Measurements from ENCODE around the gene EEF1G.
"Not testable (repeated sequence)": the region's sequence is repeated elsewhere in the genome, so short reads cannot be mapped to it uniquely, and the experiment has no call there.

EEF1G gene

GRCh38 chr11:62578541-62578940 is 4.8 kb upstream of the EEF1G start:
- no peak for DNase-seq (ENCODE audit: low read depth, low spot score)

DNA sequence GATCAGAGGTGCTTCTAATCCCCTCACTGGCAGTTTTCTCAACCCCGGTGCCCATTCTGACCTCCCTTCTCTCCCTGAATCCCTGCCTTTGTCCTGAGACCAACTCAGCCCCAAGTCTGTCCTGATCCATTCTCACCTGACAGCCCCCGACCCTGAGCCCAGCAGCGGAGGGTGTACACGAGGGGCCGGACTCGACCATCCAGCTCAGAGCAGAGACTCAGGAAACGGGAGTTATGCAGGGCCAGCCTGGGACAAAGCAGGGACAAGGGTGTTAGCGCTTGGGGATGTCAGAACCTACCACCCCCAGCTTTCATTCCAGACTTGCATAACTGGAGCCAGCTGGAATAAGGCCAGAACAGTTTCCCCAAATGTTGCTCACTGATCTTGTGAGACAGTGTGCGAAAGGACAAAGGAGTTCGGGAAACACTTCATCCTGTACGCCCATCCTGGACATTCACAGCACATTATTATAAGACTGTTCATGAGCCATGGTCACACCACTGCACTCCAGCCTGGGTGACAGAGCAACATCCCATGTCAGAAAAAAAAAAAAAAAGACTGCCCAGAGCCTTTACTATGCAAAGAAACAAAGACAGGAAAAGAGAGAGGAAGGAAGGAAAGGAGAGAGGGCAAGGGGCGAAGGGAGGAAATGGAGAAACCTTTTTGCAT is 3.5 kb upstream of the EEF1G start:
- DNase-seq (ENCODE audit: low read depth, low spot score): no peak

DNA sequence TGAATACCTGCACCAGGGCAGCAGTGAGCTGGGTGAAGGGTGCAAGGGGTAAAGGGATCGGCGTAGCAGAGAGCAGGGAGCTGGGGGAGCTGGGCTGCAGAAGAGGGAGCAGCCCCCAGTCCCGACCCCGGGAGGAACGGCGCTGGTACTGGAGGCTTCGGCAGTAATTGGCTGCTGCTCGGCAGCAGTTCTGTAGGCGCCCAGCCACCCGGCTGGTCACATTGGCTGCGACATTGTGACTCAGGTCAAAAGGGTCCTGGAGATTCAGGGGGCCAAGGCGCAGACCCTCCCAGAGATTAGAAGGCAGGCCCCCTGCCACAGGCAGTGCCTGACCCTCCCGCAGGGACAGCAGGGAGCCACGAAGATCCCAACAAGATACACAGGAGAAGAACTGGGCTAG is 2.1 kb upstream of the EEF1G start:
- DNase-seq (ENCODE audit: low read depth, low spot score): no peak

GRCh38 chr11:62575156-62575555 is 1.5 kb upstream of the EEF1G start:
- DNase-seq (ENCODE audit: low read depth, low spot score): no peak

- no peak for DNase-seq (ENCODE audit: low read depth, low spot score)
These were observed 826 bp upstream of the EEF1G start for GRCh38 chr11:62574363-62575071.

- DNase-seq (ENCODE audit: low read depth, low spot score): no peak
These were observed 592 bp downstream of the EEF1G start for GRCh38 chr11:62573006-62573591.

- DNase-seq (ENCODE audit: low read depth, low spot score): no peak
These were observed 1.3 kb downstream of the EEF1G start for GRCh38 chr11:62572431-62572830.

DNA sequence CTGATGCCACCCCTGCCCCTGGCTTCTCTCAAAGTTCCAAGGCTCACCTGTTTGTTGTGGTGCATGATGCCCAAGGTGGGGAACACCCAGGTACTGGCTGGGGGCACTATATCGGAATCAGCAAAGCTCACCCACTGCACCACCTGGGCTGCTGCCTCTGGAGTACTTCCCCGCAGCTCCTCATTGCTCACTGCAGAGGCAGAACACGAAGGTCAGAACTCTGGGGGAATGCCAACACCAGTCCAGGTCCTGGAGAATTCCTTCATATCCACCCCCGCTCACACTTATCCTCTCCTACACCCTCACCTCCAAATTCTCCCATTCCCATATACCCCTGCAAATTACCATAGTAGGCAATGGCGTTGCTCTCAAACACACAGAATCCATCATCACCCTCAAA is 2.2 kb downstream of the EEF1G start:
- DNase-seq (ENCODE audit: low read depth, low spot score): not testable (repeated sequence)

DNA sequence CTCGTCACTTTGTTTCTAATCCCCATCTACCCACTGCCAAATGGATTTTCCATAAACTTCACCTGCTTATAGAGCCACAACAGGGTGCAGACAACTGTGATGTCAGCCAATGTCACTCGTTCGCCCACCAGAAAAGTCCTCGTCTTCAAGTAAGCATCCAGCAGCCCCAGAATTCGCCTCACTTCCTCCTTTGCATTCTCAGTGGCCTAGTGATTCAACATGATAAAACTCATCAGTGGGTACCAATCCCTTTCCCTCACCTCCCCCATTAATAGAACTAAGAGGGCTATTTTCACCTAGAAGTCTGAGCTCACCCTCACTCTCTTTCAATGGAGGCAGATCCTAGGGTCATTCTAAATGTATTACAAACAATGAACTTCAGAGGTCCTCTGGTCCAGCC is 2.8 kb downstream of the EEF1G start:
- not testable (repeated sequence) for DNase-seq (ENCODE audit: low read depth, low spot score)

GRCh38 chr11:62569611-62570010 is 4.1 kb downstream of the EEF1G start:
- no peak for DNase-seq (ENCODE audit: low read depth, low spot score)

DNA sequence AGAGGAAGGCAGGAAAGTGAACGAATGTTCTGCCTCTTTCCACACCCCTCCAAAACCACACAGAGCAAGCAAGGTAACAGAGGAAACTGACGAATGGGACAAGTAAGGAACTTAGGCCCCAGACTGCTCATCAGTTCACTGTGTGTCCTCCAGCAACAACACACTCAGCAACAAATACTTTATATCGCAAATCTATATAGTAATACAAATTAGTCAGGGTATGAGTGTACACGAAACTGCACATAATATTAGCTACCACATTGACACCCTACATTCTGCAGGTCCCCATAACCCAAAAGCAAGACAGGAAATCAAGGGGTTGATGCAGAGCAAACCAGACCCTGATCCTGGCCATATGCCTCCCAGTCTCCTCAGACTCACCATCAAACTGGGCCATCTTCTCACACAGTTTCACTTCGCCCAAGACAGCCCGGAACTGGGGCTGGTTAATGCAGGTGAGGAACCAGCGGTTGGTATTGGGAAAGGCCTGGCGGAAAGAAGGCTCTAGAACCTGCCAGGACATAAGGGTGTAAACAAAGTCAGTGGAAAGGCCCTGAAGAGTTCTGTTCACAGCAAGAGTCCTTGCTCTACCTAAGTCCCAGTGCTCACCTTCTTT is 6.6 kb downstream of the EEF1G start:
- no peak for DNase-seq (ENCODE audit: low read depth, low spot score)

- no peak for DNase-seq (ENCODE audit: low read depth, low spot score)
These were observed 7.4 kb downstream of the EEF1G start for GRCh38 chr11:62566247-62566646.

- DNase-seq (ENCODE audit: low read depth, low spot score): no peak
These were observed 8.4 kb downstream of the EEF1G start for GRCh38 chr11:62565100-62565802.

DNA sequence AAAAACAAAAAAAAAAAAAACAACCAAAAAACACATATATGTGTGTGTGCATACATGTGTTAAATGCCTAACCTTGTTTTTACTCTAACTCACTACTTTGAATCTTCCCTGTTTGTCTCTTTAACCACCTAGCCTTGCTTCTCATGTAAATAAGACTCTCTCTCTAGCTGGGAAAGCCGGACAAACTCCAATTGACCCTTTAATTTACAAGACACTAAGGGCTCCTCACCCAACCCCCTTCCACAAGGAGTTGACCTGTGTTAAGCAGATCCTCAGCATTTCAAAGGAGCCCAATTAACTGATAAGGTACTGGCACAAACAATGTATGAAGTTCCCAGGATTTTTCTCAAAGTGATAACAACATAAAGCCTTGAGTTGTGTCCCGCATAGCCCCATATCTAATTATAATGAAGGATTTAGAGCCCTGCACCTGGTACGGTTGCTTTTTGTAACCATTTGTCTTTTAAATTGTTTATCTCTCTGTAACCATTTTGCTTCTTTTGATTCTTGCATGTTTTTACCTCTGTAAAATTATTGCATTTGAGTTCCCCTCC is 11.9 kb downstream of the EEF1G start:
- not testable (repeated sequence) for DNase-seq (ENCODE audit: low read depth, low spot score)

DNA sequence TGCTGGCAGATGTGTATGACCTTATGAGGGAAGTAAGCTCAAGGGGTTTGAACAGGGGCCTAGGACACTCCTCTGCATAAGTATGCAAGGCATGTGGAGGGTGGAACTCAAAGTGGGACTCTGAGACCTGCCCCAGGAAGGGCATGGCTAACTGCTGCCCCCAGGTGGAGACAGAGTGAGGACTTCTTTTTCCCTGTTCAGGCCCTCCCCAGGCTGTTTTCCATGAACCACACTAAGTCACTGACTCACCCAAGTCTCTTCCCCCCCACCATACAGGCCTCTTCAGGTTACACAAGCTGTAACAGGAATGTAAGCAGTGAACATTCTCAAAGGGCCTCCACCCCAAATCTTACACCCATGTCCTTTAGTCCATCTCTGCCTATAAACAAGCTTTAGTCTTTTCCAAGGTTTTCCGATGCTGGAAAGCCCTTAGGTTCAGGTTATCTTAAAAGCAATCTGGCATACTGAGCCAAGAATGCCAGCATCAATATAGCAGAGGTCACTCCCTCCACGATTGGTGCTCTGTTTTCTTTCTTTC is 13.1 kb downstream of the EEF1G start:
- DNase-seq (ENCODE audit: low read depth, low spot score): peak; percentile 72

DNA sequence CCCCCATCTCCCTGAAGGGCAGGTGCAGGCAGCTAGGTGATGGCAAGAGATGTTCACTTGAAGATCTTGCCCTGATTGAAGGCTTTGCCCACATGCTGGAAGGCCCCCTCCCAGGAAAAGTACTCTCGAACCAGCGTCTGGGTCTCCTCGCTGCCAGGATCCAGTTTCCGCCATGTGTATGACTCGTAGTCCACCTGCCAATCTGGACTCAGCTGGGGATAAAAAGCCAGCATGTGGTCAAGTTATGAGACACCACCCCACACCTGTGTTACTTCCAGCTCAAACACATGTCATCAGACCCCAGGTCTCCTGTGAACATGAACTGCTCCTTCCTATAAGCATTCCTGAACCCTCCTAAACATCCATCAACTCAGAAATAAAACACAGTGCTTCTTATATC is 14.1 kb downstream of the EEF1G start:
- DNase-seq (ENCODE audit: low read depth, low spot score): not testable (repeated sequence)

DNA sequence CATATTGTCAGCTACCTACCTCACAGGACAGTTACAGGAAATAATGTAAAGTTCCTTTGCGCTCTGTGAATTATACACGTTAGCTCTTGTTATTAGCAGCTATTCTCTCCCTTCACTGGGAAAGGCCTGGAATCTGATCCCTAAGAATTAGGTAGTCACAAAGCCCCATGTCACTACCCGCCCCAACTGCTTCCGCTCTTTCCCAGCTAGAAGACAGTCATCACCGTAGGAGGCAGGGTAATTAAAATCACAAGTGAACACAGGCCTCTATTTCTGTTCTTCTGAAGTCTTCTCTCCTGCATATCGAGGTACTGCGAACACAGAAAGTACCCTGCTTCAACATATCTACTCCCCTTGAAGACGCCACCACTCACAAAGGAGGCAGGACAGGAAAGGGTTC is 14.5 kb downstream of the EEF1G start:
- no peak for DNase-seq (ENCODE audit: low read depth, low spot score)

DNA sequence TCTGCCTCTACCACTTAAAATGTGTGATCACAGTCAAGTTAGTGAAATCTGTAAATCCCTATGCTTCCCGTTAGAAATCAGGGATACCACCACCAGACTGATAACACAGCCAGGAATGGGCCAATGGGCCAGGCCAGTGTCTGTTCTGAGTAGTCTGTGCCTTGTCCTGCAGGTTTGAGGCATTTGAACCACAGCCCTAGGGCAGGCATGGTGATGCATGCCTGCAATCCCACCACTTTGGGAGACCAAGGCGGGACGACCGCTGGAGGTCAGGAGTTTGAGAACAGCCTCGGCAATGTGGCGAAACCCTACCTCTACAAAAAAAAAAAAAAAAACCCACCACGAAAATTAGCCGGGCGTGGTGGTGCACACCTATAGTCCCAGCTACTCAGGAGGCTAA is 15.0 kb downstream of the EEF1G start:
- no peak for DNase-seq (ENCODE audit: low read depth, low spot score)

DNA sequence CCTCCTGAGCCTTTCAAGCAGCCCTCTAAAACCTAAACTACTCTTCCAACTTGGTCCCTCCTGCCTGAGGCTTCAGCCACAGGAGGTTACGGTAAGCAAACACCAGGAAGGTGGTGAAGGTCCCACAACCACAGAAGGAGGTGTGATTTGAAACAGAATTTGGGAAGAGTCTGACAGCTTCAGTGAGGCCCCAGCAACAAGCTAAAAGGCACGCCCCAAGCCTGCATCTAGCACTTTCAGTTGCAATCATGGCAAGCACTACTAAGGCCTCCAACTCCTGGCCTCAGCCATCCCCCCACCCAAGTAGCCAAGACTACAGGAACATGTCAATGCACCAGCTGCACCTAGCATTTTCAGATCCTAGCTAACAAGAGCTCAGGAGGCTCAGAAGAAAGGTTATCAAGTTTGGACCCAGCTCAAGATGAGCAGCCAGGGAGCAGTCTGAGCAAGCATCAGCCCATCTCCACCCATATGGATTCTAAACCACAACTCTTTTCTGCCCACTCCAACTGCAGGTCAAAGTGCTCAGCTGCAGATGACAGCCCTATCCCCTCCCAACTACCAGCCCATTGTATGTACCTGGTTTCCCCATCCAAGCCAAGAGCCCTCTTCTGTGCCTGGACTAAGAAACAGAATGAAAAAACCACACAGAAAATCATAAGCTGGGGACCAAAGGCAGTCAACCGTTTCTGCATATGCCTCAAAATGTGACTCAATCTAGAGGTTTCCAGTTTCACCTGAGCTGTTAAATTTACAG is 16.6 kb downstream of the EEF1G start:
- no peak for DNase-seq (ENCODE audit: low read depth, low spot score)

DNA sequence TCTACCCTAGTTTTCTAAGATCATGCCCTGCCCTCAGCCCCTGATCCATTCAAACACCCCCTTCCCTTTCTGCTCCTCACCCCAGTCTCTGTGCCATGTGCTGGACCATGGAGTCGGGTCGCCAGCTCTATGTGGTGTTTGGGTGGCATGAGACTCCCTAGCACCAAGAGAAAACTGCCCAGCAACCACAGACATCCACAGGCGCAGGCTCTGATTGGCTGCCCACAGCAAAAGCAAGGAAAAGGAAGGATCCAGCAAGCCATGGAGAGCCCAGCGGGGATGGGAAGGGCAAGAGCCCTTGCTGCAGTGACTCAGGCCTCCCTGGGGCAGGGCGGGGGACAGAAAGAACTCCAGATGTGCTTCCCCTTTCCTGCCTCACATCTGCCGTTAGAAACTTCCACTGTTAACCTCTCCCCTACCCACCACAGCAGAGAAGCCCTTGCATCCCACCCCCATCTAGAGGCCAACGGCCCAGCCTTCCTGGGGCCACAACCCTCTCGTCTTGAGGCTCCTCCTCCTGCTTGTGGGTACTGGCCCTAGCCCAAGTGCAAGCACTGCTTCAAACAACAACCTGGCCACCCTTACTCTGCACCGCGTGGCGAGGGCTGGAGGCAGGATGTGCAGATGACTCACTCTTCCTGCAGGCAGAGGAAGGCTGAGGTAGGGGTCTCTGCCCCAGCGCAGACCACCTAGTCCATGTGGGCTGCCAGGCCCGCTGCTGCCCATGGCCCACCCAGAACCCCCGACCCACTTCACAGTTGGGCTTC is 17.4 kb downstream of the EEF1G start:
- DNase-seq (ENCODE audit: low read depth, low spot score): peak; percentile 89

Measured in brain pericyte (primary cell).